ENCODE measurements around the gene ODR4. TPM values are rescaled to one million over a fixed set of nuclear protein-coding genes. Genes with fewer than 3 reads are reported as not detected.
"Not testable (repeated sequence)": the region's sequence is repeated elsewhere in the genome, so short reads cannot be mapped to it uniquely, and the experiment has no call there.

ODR4 gene
- total and polyA plus RNA-seq, 10 donors = 6.2 to 22.1 (median 16.9) TPM

DNA sequence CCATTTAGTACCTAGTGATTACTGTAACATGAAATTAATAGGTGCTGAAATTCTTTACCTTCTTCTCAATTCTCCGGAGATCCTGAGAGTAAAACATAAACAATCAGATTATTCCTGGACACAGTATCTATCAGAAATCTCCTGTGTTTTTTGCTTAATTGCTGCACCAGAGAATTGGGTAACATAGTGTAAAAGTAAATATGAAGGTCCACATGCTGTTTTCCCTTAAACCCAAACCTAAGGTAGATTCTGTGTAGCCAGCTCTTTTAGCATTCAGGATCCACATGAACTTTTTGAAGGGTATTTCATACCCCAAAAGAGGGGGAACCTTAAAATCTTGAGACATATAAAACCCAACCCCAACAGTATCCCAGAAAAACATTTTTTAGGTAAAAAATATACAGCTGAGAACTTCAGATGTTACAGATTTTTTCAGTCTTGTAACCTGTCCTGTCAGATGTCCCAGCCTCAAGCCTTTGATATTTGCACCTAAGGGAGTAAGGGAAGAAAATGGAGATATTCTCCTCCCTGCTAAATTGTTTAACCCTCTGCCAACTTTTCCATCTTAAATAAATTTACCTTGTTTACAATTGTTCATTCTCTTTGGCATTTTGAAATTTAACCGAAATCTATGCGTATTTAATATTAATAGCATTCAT lies 11.2 kb downstream of the ODR4 start:
- Histone ChIP-seq H3K27me3 (replicated peaks in 1 of 7) (no peaks in the 10 kb centered on the region), H3K4me3 (no peak overlapping the region), H3K36me3 (peaks cover 0 to 99% (median 57%) of the 10 kb centered on the region in 6 donors), H3K9me3 (no peaks in the 10 kb centered on the region), H3K27ac (no peak overlapping the region), H3K4me1 (no peaks in the 10 kb centered on the region)
- WGBS, 5 donors = 95 to 98% (median 98%) methylated on average over 3 of the region's 3 CpGs
- TF ChIP-seq POLR2AphosphoS5 (IDR thresholded peaks at IDR 0.05) (no peak), POLR2A (IDR thresholded peaks at IDR 0.05) (no peak)
- TF ChIP-seq, protein P1, sequence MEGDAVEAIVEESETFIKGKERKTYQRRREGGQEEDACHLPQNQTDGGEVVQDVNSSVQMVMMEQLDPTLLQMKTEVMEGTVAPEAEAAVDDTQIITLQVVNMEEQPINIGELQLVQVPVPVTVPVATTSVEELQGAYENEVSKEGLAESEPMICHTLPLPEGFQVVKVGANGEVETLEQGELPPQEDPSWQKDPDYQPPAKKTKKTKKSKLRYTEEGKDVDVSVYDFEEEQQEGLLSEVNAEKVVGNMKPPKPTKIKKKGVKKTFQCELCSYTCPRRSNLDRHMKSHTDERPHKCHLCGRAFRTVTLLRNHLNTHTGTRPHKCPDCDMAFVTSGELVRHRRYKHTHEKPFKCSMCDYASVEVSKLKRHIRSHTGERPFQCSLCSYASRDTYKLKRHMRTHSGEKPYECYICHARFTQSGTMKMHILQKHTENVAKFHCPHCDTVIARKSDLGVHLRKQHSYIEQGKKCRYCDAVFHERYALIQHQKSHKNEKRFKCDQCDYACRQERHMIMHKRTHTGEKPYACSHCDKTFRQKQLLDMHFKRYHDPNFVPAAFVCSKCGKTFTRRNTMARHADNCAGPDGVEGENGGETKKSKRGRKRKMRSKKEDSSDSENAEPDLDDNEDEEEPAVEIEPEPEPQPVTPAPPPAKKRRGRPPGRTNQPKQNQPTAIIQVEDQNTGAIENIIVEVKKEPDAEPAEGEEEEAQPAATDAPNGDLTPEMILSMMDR (IDR thresholded peaks at IDR 0.05 in 8 of 11, conservative IDR thresholded peaks at IDR 0.05 in 3 of 11) = no peak
- no peak for DNase-seq
- intact Hi-C loops (cut with DNase I; ENCODE audit: low total_unique reads) = no loop called here

DNA sequence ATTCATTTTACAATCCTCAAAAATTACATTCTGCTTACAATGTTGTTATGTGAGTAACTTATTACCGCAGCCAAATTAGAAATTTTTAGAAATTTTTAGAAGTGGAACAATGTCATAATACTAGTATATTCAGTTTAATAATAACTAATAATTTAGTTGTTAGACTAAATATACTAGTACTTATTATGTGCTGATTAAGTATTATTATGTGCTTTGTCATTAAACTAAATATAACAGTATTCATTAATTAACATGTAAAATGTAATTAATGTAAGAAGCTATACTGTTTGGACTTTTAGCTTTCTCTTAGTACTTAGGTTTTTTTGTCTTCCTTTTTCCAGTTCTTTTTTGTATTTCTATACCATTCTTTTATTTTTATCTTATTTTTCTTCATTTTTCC lies 15.3 kb downstream of the ODR4 start:
- Histone ChIP-seq H3K27ac (no peak overlapping the region), H3K4me1 (no peaks in the 10 kb centered on the region), H3K4me3 (no peak overlapping the region), H3K27me3 (replicated peaks in 1 of 7) (no peaks in the 10 kb centered on the region), H3K36me3 (peaks cover 3 to 100% (median 61%) of the 10 kb centered on the region in 6 donors), H3K9me3 (no peaks in the 10 kb centered on the region)
- DNase-seq = no peak
- no peak for TF ChIP-seq POLR2A (IDR thresholded peaks at IDR 0.05)
- TF ChIP-seq POLR2AphosphoS5 (IDR thresholded peaks at IDR 0.05) = no peak
- TF ChIP-seq, protein P1 (IDR thresholded peaks at IDR 0.05 in 8 of 11, conservative IDR thresholded peaks at IDR 0.05 in 3 of 11) = no peak
- 95 to 99% (median 97%) methylated on average over 1 of the region's 1 CpG for WGBS, 5 donors
- intact Hi-C loops (cut with DNase I; ENCODE audit: low total_unique reads) = no loop called here

DNA sequence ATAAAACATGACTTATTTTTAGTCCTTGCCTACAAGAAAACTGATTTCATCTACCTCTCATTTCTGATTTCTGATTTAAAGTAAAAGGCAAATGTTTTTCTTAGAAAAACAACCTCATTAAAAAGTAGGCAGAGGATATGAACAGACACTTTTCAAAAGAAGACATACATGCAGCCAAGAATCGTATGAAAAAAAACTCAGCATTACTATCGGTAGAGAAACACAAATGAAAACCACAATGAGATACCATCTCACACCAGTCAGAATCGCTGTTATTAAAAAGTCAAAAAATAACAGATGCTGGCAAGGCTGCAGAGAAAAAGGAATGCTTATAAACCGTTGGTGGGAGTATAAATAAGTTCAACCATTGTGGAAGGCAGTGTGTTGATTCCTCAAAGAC lies 16.2 kb downstream of the ODR4 start:
- Histone ChIP-seq H3K4me3 (no peak overlapping the region), H3K9me3 (no peaks in the 10 kb centered on the region), H3K27ac (no peak overlapping the region), H3K27me3 (replicated peaks in 1 of 7) (no peaks in the 10 kb centered on the region), H3K36me3 (peaks cover 3 to 100% (median 65%) of the 10 kb centered on the region in 6 donors), H3K4me1 (no peaks in the 10 kb centered on the region)
- TF ChIP-seq, protein P1 (IDR thresholded peaks at IDR 0.05 in 8 of 11, conservative IDR thresholded peaks at IDR 0.05 in 3 of 11) = no peak
- TF ChIP-seq POLR2A (IDR thresholded peaks at IDR 0.05) (no peak), POLR2AphosphoS5 (IDR thresholded peaks at IDR 0.05) (no peak)
- no peak for DNase-seq
- WGBS, 5 donors = 83 to 95% (median 89%) methylated on average over 4 of the region's 4 CpGs
- intact Hi-C loops (cut with DNase I; ENCODE audit: low total_unique reads) = no loop called here

DNA sequence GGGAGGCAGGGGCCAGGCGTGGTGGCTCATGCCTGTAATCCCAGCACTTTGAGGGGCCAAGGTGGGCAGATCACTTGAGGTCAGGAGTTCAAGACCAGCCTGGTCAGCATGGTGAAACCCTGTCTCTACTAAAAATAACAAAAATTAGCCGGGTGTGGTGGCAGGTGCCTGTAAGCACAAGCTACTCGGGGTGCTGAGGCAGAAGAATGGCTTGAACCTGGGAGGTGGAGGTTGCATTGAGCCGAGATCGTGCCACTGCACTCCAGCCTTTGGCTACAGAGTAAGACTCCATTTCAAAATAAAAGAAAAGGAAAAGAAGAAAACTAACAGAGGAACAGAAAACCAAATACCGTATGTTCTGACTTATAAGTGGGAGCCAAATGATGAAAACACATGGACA lies 17.1 kb downstream of the ODR4 start:
- H3K27me3 ChIP-seq (replicated peaks in 1 of 7); H3K9me3 ChIP-seq; H3K27ac ChIP-seq; H3K4me3 ChIP-seq; intact Hi-C loops (cut with DNase I; ENCODE audit: low total_unique reads); H3K4me1 ChIP-seq; DNase-seq: not testable (repeated sequence)
- WGBS, 5 donors = 87 to 97% (median 96%) methylated on average over 6 of the region's 6 CpGs
- peaks cover 3 to 100% (median 72%) of the 10 kb centered on the region in 6 donors for H3K36me3 ChIP-seq

DNA sequence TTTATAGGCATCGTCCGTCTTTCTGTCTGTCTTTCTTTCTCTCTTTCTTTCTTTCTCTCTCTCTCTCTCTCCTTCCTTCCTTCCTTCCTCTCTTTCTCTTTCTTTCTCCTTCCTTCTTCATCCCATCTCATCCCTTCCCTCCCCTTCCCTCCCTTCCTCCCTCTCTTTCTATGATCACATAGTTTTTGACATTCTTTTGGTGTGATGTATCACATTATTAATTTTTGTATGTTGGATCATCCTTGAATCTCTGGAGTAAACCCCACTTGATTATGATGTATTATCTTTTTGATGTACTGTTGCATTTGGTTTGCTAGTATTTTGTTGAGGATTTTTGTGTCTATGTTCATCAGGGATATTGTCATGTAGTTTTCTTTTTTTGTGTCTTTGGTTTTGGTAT lies 25.8 kb downstream of the ODR4 start:
- H3K9me3 ChIP-seq; DNase-seq; H3K4me1 ChIP-seq; H3K27ac ChIP-seq; H3K4me3 ChIP-seq; intact Hi-C loops (cut with DNase I; ENCODE audit: low total_unique reads); H3K27me3 ChIP-seq (replicated peaks in 1 of 7): not testable (repeated sequence)
- 88 to 93% (median 90%) methylated on average over 2 of the region's 2 CpGs for WGBS, 5 donors
- peaks cover 4 to 87% (median 48%) of the 10 kb centered on the region in 6 donors for H3K36me3 ChIP-seq
